OCI-LY1 (cell line): Measurements from ENCODE around the gene OR4C15.

Source experiments
- EZH2 ChIP-seq: fragments of 200-600 bp; sonication (generic), shearing (Covaris generic); IDR thresholded peaks from 2 replicates; pipeline ENCODE4 v1.8.0; 2017; ENCODE audit warnings: borderline replicate concordance, mixed run types, mild to moderate bottlenecking, antibody characterized with exemption, low read length, moderate library complexity, mixed read lengths
- TF ChIP-seq, protein P1 (sequence below): fragments of 200-600 bp; sonication (generic), shearing (Covaris generic); IDR thresholded peaks from 2 replicates; pipeline ENCODE4 v1.5.1; 2017; ENCODE audit warnings: mild to moderate bottlenecking, antibody characterized with exemption, low read length, moderate library complexity, mixed read lengths

DNA sequence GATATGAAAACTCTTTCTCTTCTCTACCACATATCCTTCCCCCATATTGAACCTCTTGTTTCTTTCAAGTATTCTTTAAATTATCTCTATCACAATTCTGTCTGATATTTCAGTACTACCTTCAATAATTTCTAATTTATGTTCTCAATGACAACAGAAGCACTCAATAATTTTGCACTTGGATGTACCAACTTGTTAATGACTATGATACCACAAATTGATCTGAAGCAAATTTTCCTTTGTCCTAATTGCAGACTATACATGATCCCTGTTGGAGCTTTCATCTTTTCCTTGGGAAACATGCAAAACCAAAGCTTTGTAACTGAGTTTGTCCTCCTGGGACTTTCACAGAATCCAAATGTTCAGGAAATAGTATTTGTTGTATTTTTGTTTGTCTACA lies at the start of gene OR4C15:
- TF ChIP-seq, protein P1, sequence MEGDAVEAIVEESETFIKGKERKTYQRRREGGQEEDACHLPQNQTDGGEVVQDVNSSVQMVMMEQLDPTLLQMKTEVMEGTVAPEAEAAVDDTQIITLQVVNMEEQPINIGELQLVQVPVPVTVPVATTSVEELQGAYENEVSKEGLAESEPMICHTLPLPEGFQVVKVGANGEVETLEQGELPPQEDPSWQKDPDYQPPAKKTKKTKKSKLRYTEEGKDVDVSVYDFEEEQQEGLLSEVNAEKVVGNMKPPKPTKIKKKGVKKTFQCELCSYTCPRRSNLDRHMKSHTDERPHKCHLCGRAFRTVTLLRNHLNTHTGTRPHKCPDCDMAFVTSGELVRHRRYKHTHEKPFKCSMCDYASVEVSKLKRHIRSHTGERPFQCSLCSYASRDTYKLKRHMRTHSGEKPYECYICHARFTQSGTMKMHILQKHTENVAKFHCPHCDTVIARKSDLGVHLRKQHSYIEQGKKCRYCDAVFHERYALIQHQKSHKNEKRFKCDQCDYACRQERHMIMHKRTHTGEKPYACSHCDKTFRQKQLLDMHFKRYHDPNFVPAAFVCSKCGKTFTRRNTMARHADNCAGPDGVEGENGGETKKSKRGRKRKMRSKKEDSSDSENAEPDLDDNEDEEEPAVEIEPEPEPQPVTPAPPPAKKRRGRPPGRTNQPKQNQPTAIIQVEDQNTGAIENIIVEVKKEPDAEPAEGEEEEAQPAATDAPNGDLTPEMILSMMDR, result no peak
- no peak for TF ChIP-seq EZH2
